Neural progenitor cell (in vitro differentiated cells): ENCODE data around the gene DENND11. TPM values are rescaled to one million over a fixed set of nuclear protein-coding genes. Genes with fewer than 3 reads are reported as not detected.

Experiments
- DNase-seq: peaks from one replicate; pipeline ENCODE4 v3.0.0-alpha.2; 2016; ENCODE audit warnings: low spot score
- H2AFZ ChIP-seq: fragments of 200-600 bp; sonication (generic); replicated peaks from 2 replicates; pipeline ENCODE4 v1.6.1; 2016; ENCODE audit warnings: antibody characterized with exemption
- H3F3A ChIP-seq: fragments of 200-600 bp; sonication (generic); 2 replicates; pipeline ENCODE4 v1.6.1; 2016; ENCODE audit warnings: antibody characterized with exemption, low read depth
- H3K27ac ChIP-seq: fragments of 200-600 bp; sonication (generic); 2 replicates; pipeline ENCODE4 v1.5.1; 2016; ENCODE audit warnings: mild to moderate bottlenecking
- H3K27me3 ChIP-seq: fragments of 200-600 bp; sonication (generic); 2 replicates; pipeline ENCODE4 v1.6.1; 2016; ENCODE audit warnings: mild to moderate bottlenecking, moderate library complexity
- H3K36me3 ChIP-seq: fragments of 200-600 bp; sonication (generic); 2 replicates; pipeline ENCODE4 v1.5.1; 2016
- H3K4me1 ChIP-seq: fragments of 200-600 bp; sonication (generic); 2 replicates; pipeline ENCODE4 v1.6.1; 2016; ENCODE audit warnings: mixed run types
- H3K4me2 ChIP-seq: fragments of 200-600 bp; sonication (generic); 2 replicates; pipeline ENCODE4 v1.6.1; 2016
- H3K4me3 ChIP-seq: fragments of 200-600 bp; sonication (generic); 2 replicates; pipeline ENCODE4 v1.5.1; 2016
- H3K79me2 ChIP-seq: fragments of 200-600 bp; sonication (generic); 2 replicates; pipeline ENCODE4 v1.6.1; 2016; ENCODE audit warnings: low read depth
- H3K9ac ChIP-seq: fragments of 200-600 bp; sonication (generic); 2 replicates; pipeline ENCODE4 v1.6.1; 2016
- H3K9me3 ChIP-seq: fragments of 200-600 bp; sonication (generic); 2 replicates; pipeline ENCODE4 v1.5.1; 2016; ENCODE audit warnings: low read depth
- H4K20me1 ChIP-seq: fragments of 200-600 bp; sonication (generic); 2 replicates; pipeline ENCODE4 v1.6.1; 2016; ENCODE audit warnings: low read depth
- H3K27ac Mint-ChIP-seq: 3 replicates; pipeline ENCODE4 v1.8.0; 2021; ENCODE audit warnings: mixed read lengths
- H3K27me3 Mint-ChIP-seq: 2 replicates; pipeline ENCODE4 v1.8.0; 2022; ENCODE audit warnings: low read depth, mild to moderate bottlenecking, inconsistent platforms, moderate library complexity, mixed read lengths; ENCODE audit not compliant: insufficient read depth
- H3K36me3 Mint-ChIP-seq: 3 replicates; pipeline ENCODE4 v1.8.0; 2021; ENCODE audit warnings: mixed read lengths
- H3K4me1 Mint-ChIP-seq: 3 replicates; pipeline ENCODE4 v1.8.0; 2021; ENCODE audit warnings: mixed read lengths
- H3K4me3 Mint-ChIP-seq: 3 replicates; pipeline ENCODE4 v1.8.0; 2021; ENCODE audit warnings: mild to moderate bottlenecking, moderate library complexity, mixed read lengths
- H3K9me3 Mint-ChIP-seq: 3 replicates; pipeline ENCODE4 v1.8.0; 2020; ENCODE audit warnings: mixed read lengths
- EZH2 ChIP-seq: fragments of 200-600 bp; sonication (generic); IDR thresholded peaks from 2 replicates; pipeline ENCODE4 v1.6.1; 2017; ENCODE audit warnings: antibody characterized with exemption, mild to moderate bottlenecking, moderate library complexity
- EZH2phosphoT487 ChIP-seq: fragments of 200-600 bp; sonication (generic); IDR thresholded peaks from 2 replicates; pipeline ENCODE4 v1.6.1; 2017; ENCODE audit warnings: antibody characterized with exemption
- total RNA-seq: library from RNA; depleted of rRNA; stranded (reverse); fragments of >200 nt; gene quantifications from 2 replicates; pipeline ENCODE4 v1.2.3, GENCODE V29; 2015; ENCODE audit warnings: low replicate concordance
- TF ChIP-seq, protein P1 (sequence below): fragments of 200-600 bp; sonication (generic); IDR thresholded peaks from 2 replicates; pipeline ENCODE4 v1.5.1; 2017; ENCODE audit warnings: antibody characterized with exemption, mild to moderate bottlenecking

The DENND11 gene
- total RNA-seq, 1 donor from 2014 or later = 23.5 TPM

DNA sequence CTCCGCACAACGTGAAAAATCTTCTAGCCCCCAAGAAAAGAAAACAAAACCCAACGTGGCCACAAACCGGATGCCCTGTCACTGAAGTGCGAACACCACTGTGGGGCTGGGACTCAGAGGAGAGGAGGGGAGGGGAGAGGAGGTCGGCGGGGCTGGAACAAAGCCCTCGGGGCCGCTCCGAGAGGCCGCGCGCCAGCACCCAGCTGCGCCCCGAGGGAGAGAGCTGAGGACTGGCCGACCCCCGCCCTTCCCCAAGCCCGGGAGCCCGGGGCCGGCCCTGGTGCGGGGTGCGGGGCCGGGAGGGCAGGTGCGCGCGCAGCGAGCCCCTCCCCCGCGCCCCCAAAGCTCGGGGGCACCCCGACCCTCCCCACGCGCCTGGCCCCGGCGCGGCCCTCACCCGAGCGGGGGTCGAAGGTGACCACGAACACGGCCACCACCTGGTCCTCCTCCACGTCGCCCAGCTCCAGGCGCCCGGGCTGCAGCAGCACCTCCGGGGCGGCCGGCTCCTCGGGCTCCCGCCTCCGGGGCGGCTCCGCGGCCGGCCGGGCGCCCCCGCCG lies 398 bp downstream of the DENND11 start:
- no peak overlapping the region for H3K27ac ChIP-seq
- peaks cover 31% of the 10 kb centered on the region for H3K27me3 ChIP-seq
- H3K9ac ChIP-seq = peak overlapping the region; percentile 60
- peaks cover 2% of the 10 kb centered on the region for H3K27me3 Mint-ChIP-seq
- peak overlapping the region; percentile 84 for H2AFZ ChIP-seq
- peak overlapping the region; percentile 89 for H3K4me2 ChIP-seq
- peaks cover 28% of the 10 kb centered on the region for H3K4me1 ChIP-seq
- peak overlapping the region; percentile 92 for H3K4me3 Mint-ChIP-seq
- H3K79me2 ChIP-seq = peaks cover 15% of the 10 kb centered on the region
- no peak overlapping the region for H3K27ac Mint-ChIP-seq
- no peaks in the 10 kb centered on the region for H3K9me3 Mint-ChIP-seq
- peaks cover 12% of the 10 kb centered on the region for H3F3A ChIP-seq
- H3K4me1 Mint-ChIP-seq = peaks cover 42% of the 10 kb centered on the region
- peak; percentile 78 for DNase-seq
- H4K20me1 ChIP-seq = peaks cover 31% of the 10 kb centered on the region
- no peaks in the 10 kb centered on the region for H3K36me3 Mint-ChIP-seq
- H3K9me3 ChIP-seq = no peaks in the 10 kb centered on the region
- H3K4me3 ChIP-seq = peak overlapping the region; percentile 89
- TF ChIP-seq, protein P1, sequence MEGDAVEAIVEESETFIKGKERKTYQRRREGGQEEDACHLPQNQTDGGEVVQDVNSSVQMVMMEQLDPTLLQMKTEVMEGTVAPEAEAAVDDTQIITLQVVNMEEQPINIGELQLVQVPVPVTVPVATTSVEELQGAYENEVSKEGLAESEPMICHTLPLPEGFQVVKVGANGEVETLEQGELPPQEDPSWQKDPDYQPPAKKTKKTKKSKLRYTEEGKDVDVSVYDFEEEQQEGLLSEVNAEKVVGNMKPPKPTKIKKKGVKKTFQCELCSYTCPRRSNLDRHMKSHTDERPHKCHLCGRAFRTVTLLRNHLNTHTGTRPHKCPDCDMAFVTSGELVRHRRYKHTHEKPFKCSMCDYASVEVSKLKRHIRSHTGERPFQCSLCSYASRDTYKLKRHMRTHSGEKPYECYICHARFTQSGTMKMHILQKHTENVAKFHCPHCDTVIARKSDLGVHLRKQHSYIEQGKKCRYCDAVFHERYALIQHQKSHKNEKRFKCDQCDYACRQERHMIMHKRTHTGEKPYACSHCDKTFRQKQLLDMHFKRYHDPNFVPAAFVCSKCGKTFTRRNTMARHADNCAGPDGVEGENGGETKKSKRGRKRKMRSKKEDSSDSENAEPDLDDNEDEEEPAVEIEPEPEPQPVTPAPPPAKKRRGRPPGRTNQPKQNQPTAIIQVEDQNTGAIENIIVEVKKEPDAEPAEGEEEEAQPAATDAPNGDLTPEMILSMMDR = no peak
- no peak for TF ChIP-seq EZH2phosphoT487
- TF ChIP-seq EZH2 = no peak
- H3K36me3 ChIP-seq = no peaks in the 10 kb centered on the region

DNA sequence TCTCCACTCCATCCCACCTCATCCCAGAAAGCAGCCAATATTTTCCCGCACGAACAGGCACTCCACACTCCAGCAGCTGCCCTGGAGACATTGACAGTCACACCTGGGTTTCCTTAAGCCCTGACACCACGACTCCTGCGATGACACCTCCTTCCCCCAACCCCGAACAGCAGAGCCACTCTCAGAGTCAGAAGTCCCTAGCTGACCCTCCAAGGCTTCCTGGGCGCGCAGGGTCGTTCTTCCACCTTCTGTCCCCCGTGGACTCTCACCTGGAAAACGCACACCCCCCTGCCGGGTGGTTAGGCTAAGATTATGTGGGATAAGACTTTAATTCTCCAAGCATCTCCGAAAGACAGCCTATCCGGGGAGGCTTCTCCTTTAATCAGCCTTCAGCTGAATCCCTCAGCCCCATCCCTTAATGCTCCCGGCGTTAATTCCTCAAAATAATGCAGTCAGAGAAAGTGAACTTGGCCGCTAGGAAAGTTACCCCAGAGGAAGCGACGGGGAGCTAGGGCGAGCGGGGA lies 1.1 kb downstream of the DENND11 start:
- no peaks in the 10 kb centered on the region for H3K36me3 ChIP-seq
- H3K27me3 ChIP-seq = peaks cover 31% of the 10 kb centered on the region
- no peaks in the 10 kb centered on the region for H3K9me3 Mint-ChIP-seq
- H4K20me1 ChIP-seq = peaks cover 34% of the 10 kb centered on the region
- H3K9ac ChIP-seq = no peak overlapping the region
- no peak for DNase-seq
- peak overlapping the region; percentile 92 for H3K4me3 Mint-ChIP-seq
- H3K4me2 ChIP-seq = peak overlapping the region; percentile 89
- H3K4me1 ChIP-seq = peaks cover 26% of the 10 kb centered on the region
- H2AFZ ChIP-seq = no peak overlapping the region
- H3K79me2 ChIP-seq = peaks cover 15% of the 10 kb centered on the region
- H3K36me3 Mint-ChIP-seq = no peaks in the 10 kb centered on the region
- no peaks in the 10 kb centered on the region for H3K9me3 ChIP-seq
- H3K27ac Mint-ChIP-seq = peak overlapping the region; percentile 46
- H3K27ac ChIP-seq = no peak overlapping the region
- TF ChIP-seq EZH2 = no peak
- H3K4me1 Mint-ChIP-seq = peaks cover 46% of the 10 kb centered on the region
- H3K27me3 Mint-ChIP-seq = peaks cover 2% of the 10 kb centered on the region
- H3K4me3 ChIP-seq = peak overlapping the region; percentile 89
- H3F3A ChIP-seq = peaks cover 12% of the 10 kb centered on the region

DNA sequence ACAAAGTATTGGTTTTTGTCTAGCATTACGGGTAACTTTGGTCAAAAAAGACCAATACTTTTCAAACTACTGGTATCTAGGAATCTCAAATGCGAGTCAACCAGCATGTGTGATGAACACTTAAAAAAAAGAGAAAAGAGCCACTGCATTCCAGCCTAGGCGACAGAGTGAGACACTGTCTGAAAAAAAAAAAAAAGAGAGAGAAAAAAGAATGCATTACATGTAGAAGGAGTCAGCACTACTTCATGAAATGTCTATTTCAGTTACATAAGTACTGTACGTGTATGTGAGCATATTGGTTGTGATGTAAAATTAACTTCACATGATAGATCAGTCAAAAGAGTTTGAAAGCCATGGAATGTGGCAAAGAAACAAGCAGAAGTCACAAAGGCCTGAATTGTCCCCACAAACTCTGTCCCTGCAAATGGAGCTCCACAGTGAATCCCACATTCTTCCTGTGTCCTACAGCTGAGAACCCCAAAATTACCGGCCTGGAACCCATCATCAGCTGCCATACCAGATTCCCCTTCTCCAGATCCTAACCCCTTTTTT lies 1.6 kb downstream of the DENND11 start:
- Histone ChIP-seq H3K9ac (no peak overlapping the region), H3K79me2 (peaks cover 15% of the 10 kb centered on the region), H3K4me3 (peak overlapping the region; percentile 89), H3K27ac (no peak overlapping the region), H3K9me3 (no peaks in the 10 kb centered on the region), H4K20me1 (peaks cover 39% of the 10 kb centered on the region), H3K4me2 (peak overlapping the region; percentile 89), H2AFZ (no peak overlapping the region), H3K36me3 (no peaks in the 10 kb centered on the region), H3K27me3 (peaks cover 31% of the 10 kb centered on the region), H3K4me1 (peaks cover 26% of the 10 kb centered on the region), H3F3A (peaks cover 12% of the 10 kb centered on the region)
- Mint-ChIP-seq H3K9me3 (no peaks in the 10 kb centered on the region), H3K4me1 (peaks cover 51% of the 10 kb centered on the region), H3K36me3 (no peaks in the 10 kb centered on the region), H3K27me3 (peaks cover 2% of the 10 kb centered on the region), H3K27ac (no peak overlapping the region), H3K4me3 (peak overlapping the region; percentile 92)
- no peak for DNase-seq
- TF ChIP-seq, protein P1 = no peak
- TF ChIP-seq EZH2phosphoT487 = no peak
- TF ChIP-seq EZH2 = no peak

DNA sequence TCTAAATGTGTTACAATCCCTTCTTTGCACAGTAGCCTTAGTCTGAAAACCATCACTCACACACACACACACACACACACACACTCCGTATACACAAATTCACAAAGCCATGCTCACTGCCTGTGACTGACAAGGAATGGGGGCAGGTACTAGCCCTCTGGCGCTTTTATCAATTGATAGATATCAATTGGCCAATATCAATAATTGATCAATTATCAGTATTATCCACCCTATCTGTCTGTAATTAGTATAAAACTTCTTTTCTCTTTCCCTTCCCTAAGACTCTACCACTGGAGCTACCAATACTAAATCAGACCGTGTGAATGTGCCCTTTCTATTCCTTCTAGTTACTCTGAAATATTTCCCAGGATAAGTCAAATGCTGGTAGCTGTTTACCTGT lies 2.1 kb downstream of the DENND11 start:
- H4K20me1 ChIP-seq = peaks cover 39% of the 10 kb centered on the region
- Mint-ChIP-seq H3K4me3 (peak overlapping the region; percentile 92), H3K9me3 (no peaks in the 10 kb centered on the region), H3K4me1 (peaks cover 49% of the 10 kb centered on the region), H3K36me3 (no peaks in the 10 kb centered on the region), H3K27ac (no peak overlapping the region), H3K27me3 (peaks cover 2% of the 10 kb centered on the region)
- H3K4me2 ChIP-seq = no peak overlapping the region
- H2AFZ ChIP-seq = no peak overlapping the region
- no peak overlapping the region for H3K27ac ChIP-seq
- no peak overlapping the region for H3K4me3 ChIP-seq
- peaks cover 22% of the 10 kb centered on the region for H3K4me1 ChIP-seq
- H3K27me3 ChIP-seq = peaks cover 31% of the 10 kb centered on the region
- DNase-seq = no peak
- H3K9ac ChIP-seq = no peak overlapping the region
- no peaks in the 10 kb centered on the region for H3K36me3 ChIP-seq
- no peaks in the 10 kb centered on the region for H3K9me3 ChIP-seq
- H3K79me2 ChIP-seq = peaks cover 15% of the 10 kb centered on the region
- H3F3A ChIP-seq = peaks cover 12% of the 10 kb centered on the region
- TF ChIP-seq EZH2phosphoT487 = no peak
- TF ChIP-seq, protein P1 = no peak
- no peak for TF ChIP-seq EZH2
